B cell (primary cell): ENCODE measurements around the gene PLSCR3.

Experiments
- CTCF ChIP-seq: fragments of 200-600 bp; IDR thresholded peaks from one replicate; pipeline ENCODE4 v1.8.0; 2022; ENCODE audit warnings: antibody characterized with exemption, mild to moderate bottlenecking
- EZH2 ChIP-seq: IDR thresholded peaks from 2 replicates; pipeline ENCODE4 v1.6.1; 2012; ENCODE audit warnings: borderline replicate concordance, low read depth, mild to moderate bottlenecking, moderate library complexity, low read length; ENCODE audit not compliant: insufficient read depth, poor library complexity, severe bottlenecking

- TF ChIP-seq CTCF (no peak), EZH2 (no peak)
These were observed 47.8 kb upstream of the PLSCR3 start for GRCh38 chr17:7442142-7442541.
